Neural cell (in vitro differentiated cells): ENCODE data around the gene EID2B. TPM values are rescaled to one million over a fixed set of nuclear protein-coding genes. Genes with fewer than 3 reads are reported as not detected.

ENCODE experiments used
- H2AFZ ChIP-seq: fragments of 200-600, 300-800 bp; sonication (generic), shearing (Covaris generic); 2 replicates; pipeline ENCODE4 v1.6.0; 2014; ENCODE audit warnings: low read depth, mild to moderate bottlenecking, antibody characterized with exemption, low read length, moderate library complexity
- H3F3A ChIP-seq: fragments of 200-600 bp; shearing (Covaris generic); 2 replicates; pipeline ENCODE4 v1.6.1; 2016; ENCODE audit warnings: mild to moderate bottlenecking, moderate library complexity, mixed read lengths, antibody characterized with exemption, low read length; ENCODE audit not compliant: insufficient read depth, poor library complexity, severe bottlenecking
- H3K27ac ChIP-seq: fragments of 200-600, 300-800 bp; sonication (generic), shearing (Covaris generic); 2 replicates; pipeline ENCODE4 v1.5.1; 2014; ENCODE audit warnings: mild to moderate bottlenecking, low read length, moderate library complexity
- H3K27me3 ChIP-seq: fragments of 300-800, 200-600 bp; sonication (generic), shearing (Covaris generic); 2 replicates; pipeline ENCODE4 v1.6.0; 2014; ENCODE audit warnings: mild to moderate bottlenecking, low read depth, low read length, moderate library complexity; ENCODE audit not compliant: insufficient read depth
- H3K36me3 ChIP-seq: fragments of 300-800, 200-600 bp; sonication (generic), shearing (Covaris generic); 2 replicates; pipeline ENCODE4 v1.5.1; 2014; ENCODE audit warnings: mild to moderate bottlenecking, antibody characterized with exemption, low read length, moderate library complexity; ENCODE audit not compliant: insufficient read depth
- H3K4me2 ChIP-seq: fragments of 300-800, 200-600 bp; sonication (generic), shearing (Covaris generic); 2 replicates; pipeline ENCODE4 v1.6.0; 2014; ENCODE audit warnings: mild to moderate bottlenecking, low read length
- H3K4me3 ChIP-seq: fragments of 300-800, 200-600 bp; sonication (generic), shearing (Covaris generic); 2 replicates; pipeline ENCODE4 v1.5.1; 2014; ENCODE audit warnings: mild to moderate bottlenecking, low read length, moderate library complexity
- H3K79me2 ChIP-seq: fragments of 200-600 bp; shearing (Covaris generic); replicated peaks from 2 replicates; pipeline ENCODE4 v1.6.0; 2014; ENCODE audit warnings: mild to moderate bottlenecking, low read length, moderate library complexity; ENCODE audit not compliant: insufficient read depth
- H3K9ac ChIP-seq: fragments of 300-800, 200-600 bp; sonication (generic), shearing (Covaris generic); 2 replicates; pipeline ENCODE4 v1.6.1; 2016; ENCODE audit warnings: mild to moderate bottlenecking, low read length, mixed read lengths
- H3K9me2 ChIP-seq: fragments of 200-600 bp; shearing (Covaris generic); 2 replicates; pipeline ENCODE4 v1.6.1; 2016; ENCODE audit warnings: mild to moderate bottlenecking, low read length, mixed read lengths; ENCODE audit not compliant: insufficient read depth
- H3K9me3 ChIP-seq: fragments of 200-600, 300-800 bp; sonication (generic), shearing (Covaris generic); 2 replicates; pipeline ENCODE4 v1.6.1; 2016; ENCODE audit warnings: mild to moderate bottlenecking, mixed run types, low read length, moderate library complexity, mixed read lengths
- H4K20me1 ChIP-seq: fragments of 200-600 bp; shearing (Covaris generic); 2 replicates; pipeline ENCODE4 v1.6.1; 2016; ENCODE audit warnings: mild to moderate bottlenecking, mixed run types; ENCODE audit not compliant: insufficient read depth
- EP300 ChIP-seq: fragments of 450-650 bp; conservative IDR thresholded peaks from 2 replicates; pipeline ENCODE4 v1.6.1; 2014; ENCODE audit warnings: antibody characterized with exemption, mild to moderate bottlenecking, moderate library complexity; ENCODE audit not compliant: poor library complexity, severe bottlenecking
- EZH2 ChIP-seq: fragments of 200-600, 300-800 bp; shearing (Covaris generic), sonication (generic); IDR thresholded peaks from 2 replicates; pipeline ENCODE4 v1.6.1; 2014; ENCODE audit warnings: antibody characterized with exemption, low read length, borderline replicate concordance, mild to moderate bottlenecking; ENCODE audit not compliant: insufficient read depth, poor library complexity, severe bottlenecking
- MXI1 ChIP-seq: fragments of 450-650 bp; conservative IDR thresholded peaks from 2 replicates; pipeline ENCODE4 v1.6.1; 2014; ENCODE audit warnings: antibody characterized with exemption, mild to moderate bottlenecking; ENCODE audit not compliant: poor library complexity, severe bottlenecking
- POLR2AphosphoS5 ChIP-seq: IDR thresholded peaks from 2 replicates; pipeline ENCODE4 v1.6.1; 2012
- RAD21 ChIP-seq: fragments of 450-650 bp; conservative IDR thresholded peaks from 2 replicates; pipeline ENCODE4 v1.6.1; 2014; ENCODE audit warnings: antibody characterized with exemption, mild to moderate bottlenecking, moderate library complexity
- SMC3 ChIP-seq: fragments of 450-650 bp; conservative IDR thresholded peaks from 2 replicates; pipeline ENCODE4 v1.6.1; 2014; ENCODE audit warnings: antibody characterized with exemption, mild to moderate bottlenecking, moderate library complexity; ENCODE audit not compliant: poor library complexity
- TAF1 ChIP-seq: IDR thresholded peaks from 2 replicates; pipeline ENCODE4 v1.6.1; 2012; ENCODE audit warnings: low read depth
- polyA plus RNA-seq: library from polyadenylated mRNA; depleted of rRNA; stranded (reverse); fragments of >200 nt; gene quantifications from 2 replicates; pipeline ENCODE4 v1.2.3, GENCODE V29; 2014
- TF ChIP-seq, protein P1 (sequence below): IDR thresholded peaks from 2 replicates; pipeline ENCODE4 v1.6.1; 2012; ENCODE audit warnings: borderline replicate concordance
- TF ChIP-seq, protein P2 (sequence below): fragments of 450-650 bp; IDR thresholded peaks from 2 replicates; pipeline ENCODE4 v1.5.1; 2014; ENCODE audit warnings: antibody characterized with exemption, mild to moderate bottlenecking, moderate library complexity; ENCODE audit not compliant: poor library complexity, severe bottlenecking

Gene EID2B
- polyA plus RNA-seq, 1 donor from 2014 or later, result 36.5 TPM

DNA sequence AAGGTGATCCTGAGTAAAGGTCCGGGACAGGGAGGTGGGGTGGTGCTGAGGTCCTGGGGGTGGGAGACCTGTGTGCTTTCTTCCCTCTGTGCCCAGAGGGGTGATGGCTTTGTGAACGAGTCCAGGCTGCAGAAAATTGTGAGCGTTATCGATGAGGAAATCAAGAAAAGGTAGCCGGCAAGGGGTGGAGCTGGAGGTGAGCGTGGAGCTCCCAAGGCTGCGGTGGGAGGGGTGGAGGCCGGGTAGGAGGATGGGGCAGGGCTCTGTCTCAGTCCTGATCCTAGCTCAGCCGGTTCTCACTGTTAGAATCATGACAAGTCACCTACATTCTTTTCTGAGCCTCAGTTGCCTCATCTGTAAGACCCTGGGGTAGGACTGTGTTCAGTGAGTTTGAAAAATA, 13.7 kb downstream of the EID2B start:
- H3K9me3 ChIP-seq, result no peaks in the 10 kb centered on the region
- no peak overlapping the region for H3K4me2 ChIP-seq
- H3K79me2 ChIP-seq, result no peaks in the 10 kb centered on the region
- no peaks in the 10 kb centered on the region for H3F3A ChIP-seq
- H3K9me2 ChIP-seq, result no peaks in the 10 kb centered on the region
- H3K27me3 ChIP-seq, result peaks cover 27% of the 10 kb centered on the region
- TF ChIP-seq SMC3 (no peak), EZH2 (no peak), TAF1 (no peak), MXI1 (no peak), EP300 (no peak)
- H4K20me1 ChIP-seq, result no peaks in the 10 kb centered on the region
- H3K27ac ChIP-seq, result no peak overlapping the region
- no peak overlapping the region for H3K4me3 ChIP-seq
- H3K9ac ChIP-seq, result no peak overlapping the region
- no peak overlapping the region for H2AFZ ChIP-seq
- H3K36me3 ChIP-seq, result no peaks in the 10 kb centered on the region

DNA sequence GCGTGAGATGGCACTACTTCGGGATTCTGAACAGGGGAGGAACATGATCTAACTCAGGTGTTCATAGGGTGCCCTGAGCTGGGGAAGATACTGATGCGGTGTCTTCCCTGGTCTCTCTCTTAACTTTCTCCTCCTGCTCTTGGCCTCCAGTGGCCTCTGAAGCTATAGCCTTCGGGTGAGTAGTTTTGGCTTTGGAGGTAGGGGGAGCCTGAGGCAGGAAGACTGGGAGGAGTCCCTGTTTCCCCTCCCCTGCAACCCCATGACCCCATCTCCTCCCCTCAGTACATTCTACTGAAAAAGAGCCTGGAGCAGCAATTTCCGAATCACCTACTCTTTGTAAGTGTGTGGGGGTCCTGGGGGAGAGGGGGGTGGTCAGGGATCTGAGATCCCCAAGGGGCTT, 14.2 kb downstream of the EID2B start:
- Histone ChIP-seq H3F3A (no peaks in the 10 kb centered on the region), H3K9me2 (no peaks in the 10 kb centered on the region), H3K79me2 (no peaks in the 10 kb centered on the region), H3K4me3 (no peak overlapping the region), H3K4me2 (no peak overlapping the region), H3K9ac (no peak overlapping the region), H2AFZ (no peak overlapping the region), H3K27ac (no peak overlapping the region), H4K20me1 (no peaks in the 10 kb centered on the region), H3K9me3 (no peaks in the 10 kb centered on the region), H3K36me3 (no peaks in the 10 kb centered on the region), H3K27me3 (peaks cover 33% of the 10 kb centered on the region)
- TF ChIP-seq, protein P1, sequence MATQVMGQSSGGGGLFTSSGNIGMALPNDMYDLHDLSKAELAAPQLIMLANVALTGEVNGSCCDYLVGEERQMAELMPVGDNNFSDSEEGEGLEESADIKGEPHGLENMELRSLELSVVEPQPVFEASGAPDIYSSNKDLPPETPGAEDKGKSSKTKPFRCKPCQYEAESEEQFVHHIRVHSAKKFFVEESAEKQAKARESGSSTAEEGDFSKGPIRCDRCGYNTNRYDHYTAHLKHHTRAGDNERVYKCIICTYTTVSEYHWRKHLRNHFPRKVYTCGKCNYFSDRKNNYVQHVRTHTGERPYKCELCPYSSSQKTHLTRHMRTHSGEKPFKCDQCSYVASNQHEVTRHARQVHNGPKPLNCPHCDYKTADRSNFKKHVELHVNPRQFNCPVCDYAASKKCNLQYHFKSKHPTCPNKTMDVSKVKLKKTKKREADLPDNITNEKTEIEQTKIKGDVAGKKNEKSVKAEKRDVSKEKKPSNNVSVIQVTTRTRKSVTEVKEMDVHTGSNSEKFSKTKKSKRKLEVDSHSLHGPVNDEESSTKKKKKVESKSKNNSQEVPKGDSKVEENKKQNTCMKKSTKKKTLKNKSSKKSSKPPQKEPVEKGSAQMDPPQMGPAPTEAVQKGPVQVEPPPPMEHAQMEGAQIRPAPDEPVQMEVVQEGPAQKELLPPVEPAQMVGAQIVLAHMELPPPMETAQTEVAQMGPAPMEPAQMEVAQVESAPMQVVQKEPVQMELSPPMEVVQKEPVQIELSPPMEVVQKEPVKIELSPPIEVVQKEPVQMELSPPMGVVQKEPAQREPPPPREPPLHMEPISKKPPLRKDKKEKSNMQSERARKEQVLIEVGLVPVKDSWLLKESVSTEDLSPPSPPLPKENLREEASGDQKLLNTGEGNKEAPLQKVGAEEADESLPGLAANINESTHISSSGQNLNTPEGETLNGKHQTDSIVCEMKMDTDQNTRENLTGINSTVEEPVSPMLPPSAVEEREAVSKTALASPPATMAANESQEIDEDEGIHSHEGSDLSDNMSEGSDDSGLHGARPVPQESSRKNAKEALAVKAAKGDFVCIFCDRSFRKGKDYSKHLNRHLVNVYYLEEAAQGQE, result no peak
- TF ChIP-seq, protein P2, sequence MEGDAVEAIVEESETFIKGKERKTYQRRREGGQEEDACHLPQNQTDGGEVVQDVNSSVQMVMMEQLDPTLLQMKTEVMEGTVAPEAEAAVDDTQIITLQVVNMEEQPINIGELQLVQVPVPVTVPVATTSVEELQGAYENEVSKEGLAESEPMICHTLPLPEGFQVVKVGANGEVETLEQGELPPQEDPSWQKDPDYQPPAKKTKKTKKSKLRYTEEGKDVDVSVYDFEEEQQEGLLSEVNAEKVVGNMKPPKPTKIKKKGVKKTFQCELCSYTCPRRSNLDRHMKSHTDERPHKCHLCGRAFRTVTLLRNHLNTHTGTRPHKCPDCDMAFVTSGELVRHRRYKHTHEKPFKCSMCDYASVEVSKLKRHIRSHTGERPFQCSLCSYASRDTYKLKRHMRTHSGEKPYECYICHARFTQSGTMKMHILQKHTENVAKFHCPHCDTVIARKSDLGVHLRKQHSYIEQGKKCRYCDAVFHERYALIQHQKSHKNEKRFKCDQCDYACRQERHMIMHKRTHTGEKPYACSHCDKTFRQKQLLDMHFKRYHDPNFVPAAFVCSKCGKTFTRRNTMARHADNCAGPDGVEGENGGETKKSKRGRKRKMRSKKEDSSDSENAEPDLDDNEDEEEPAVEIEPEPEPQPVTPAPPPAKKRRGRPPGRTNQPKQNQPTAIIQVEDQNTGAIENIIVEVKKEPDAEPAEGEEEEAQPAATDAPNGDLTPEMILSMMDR, result no peak
- TF ChIP-seq EP300 (no peak), MXI1 (no peak), EZH2 (no peak), POLR2AphosphoS5 (no peak), TAF1 (no peak), SMC3 (no peak), RAD21 (no peak)

DNA sequence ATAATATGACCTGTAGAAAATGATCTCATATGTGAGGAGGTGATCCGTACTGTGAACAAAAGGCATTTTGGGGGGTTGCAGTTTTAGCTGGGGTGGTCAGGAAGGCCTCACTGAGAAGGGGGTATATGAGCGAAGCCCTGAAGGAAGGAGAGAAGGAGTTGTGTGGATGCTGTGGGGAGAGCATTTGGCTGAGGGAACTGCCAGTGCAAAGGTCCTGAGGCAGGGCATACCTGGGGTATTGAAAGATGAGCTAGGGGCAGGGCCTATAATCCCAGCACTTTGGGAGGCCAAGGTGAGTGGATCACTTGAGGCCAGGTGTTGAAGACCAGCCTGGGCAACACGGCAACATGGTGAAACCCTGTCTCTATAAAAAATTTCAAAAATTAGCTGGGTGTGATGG, 15.2 kb downstream of the EID2B start:
- H3K9me3 ChIP-seq, result no peaks in the 10 kb centered on the region
- TF ChIP-seq EZH2 (no peak), RAD21 (no peak), SMC3 (no peak), TAF1 (no peak), MXI1 (no peak), EP300 (no peak), POLR2AphosphoS5 (no peak)
- TF ChIP-seq, protein P1, result no peak
- TF ChIP-seq, protein P2, result no peak
- no peak overlapping the region for H3K4me3 ChIP-seq
- H2AFZ ChIP-seq, result no peak overlapping the region
- H3F3A ChIP-seq, result no peaks in the 10 kb centered on the region
- H4K20me1 ChIP-seq, result no peaks in the 10 kb centered on the region
- no peaks in the 10 kb centered on the region for H3K9me2 ChIP-seq
- no peaks in the 10 kb centered on the region for H3K36me3 ChIP-seq
- no peak overlapping the region for H3K4me2 ChIP-seq
- H3K27me3 ChIP-seq, result peaks cover 39% of the 10 kb centered on the region
- H3K79me2 ChIP-seq, result no peaks in the 10 kb centered on the region
- H3K27ac ChIP-seq, result no peak overlapping the region
- no peak overlapping the region for H3K9ac ChIP-seq
